A172 (cell line): ENCODE measurements around the gene MED14. TPM values are rescaled to one million over a fixed set of nuclear protein-coding genes. Genes with fewer than 3 reads are reported as not detected.

Experiments
- DNase-seq: peaks from one replicate; pipeline ENCODE4 v3.0.0-alpha.2; 2015; ENCODE audit warnings: low spot score
- total RNA-seq: library from RNA; depleted of rRNA; stranded (reverse); fragments of >200 nt; shearing (Covaris generic); gene quantifications from 2 replicates; pipeline ENCODE4 v1.2.3, GENCODE V29; 2014; rRNA removed

Gene MED14
- total RNA-seq, 1 experiment from 2014 or later, result 23.6 TPM

- no peak for DNase-seq
Observed at GRCh38 chrX:40612511-40612910, 122.8 kb downstream of the MED14 start.

DNA sequence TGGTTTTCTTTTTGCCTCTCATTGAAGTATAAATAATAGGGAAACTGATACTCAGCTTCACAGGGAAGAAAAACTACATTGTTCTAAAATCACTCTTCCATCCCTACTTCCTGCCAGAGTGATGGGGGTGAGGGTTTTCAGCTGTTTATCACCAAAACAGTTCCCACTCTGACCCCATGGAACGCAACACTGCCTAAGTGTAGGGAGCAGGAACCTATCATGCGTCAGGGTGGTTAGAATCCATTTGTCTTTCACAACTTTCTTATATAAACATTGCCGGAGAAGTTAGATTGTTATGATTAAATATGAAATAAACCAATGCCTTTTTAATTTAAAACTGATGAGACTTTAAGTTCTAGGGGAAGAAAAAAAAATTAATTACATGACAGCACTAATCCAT lies 128.0 kb downstream of the MED14 start:
- no peak for DNase-seq

DNA sequence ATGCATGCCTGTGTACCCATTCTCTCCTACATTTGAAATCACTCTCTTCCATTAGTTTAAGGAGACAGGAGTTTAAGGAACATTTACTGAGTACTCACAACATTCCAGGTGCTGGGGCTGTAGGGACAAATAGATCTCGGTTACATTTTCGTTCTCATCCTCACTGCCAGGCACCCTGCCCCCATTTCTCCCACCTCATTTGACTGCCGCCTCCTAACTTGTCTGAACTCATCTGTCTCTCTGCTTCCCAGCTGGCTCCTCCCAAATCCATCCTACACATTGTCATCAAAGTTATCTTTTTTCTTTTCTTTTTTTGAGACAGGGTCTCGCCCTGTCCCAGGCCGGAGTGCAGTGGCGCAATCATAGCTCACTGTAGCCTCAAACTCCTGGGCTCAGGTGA lies 131.9 kb downstream of the MED14 start:
- DNase-seq, result no peak

Other genes starting within 250 kb of the MED14 start
- gene ATP6AP2, start 154.6 kb downstream of the MED14 start, total RNA-seq, result 104 and 116 TPM in 2 replicates
- gene MPC1L, start 112.1 kb downstream of the MED14 start, total RNA-seq, result not detected in 2 replicates
- 24.4 and 25.3 TPM in 2 replicates for gene CXorf38, start 88.0 kb downstream of the MED14 start, total RNA-seq